Stimulated activated CD8-positive, alpha-beta memory T cell treated with anti-CD3 and anti-CD28 coated beads, Interleukin-12 subunit alpha, Interleukin-12 subunit beta, amount 100 ng/mL, for 4 hours (primary cell): Measurements from ENCODE around the gene GPR27.
A peak's percentile ranks its signal among the peaks of the same experiment; 100 is the strongest.

ENCODE experiments used
- DNase-seq: peaks from one replicate; pipeline ENCODE4 v3.0.0-alpha.2; 2020; ENCODE audit warnings: low read depth

Gene GPR27, protein sequence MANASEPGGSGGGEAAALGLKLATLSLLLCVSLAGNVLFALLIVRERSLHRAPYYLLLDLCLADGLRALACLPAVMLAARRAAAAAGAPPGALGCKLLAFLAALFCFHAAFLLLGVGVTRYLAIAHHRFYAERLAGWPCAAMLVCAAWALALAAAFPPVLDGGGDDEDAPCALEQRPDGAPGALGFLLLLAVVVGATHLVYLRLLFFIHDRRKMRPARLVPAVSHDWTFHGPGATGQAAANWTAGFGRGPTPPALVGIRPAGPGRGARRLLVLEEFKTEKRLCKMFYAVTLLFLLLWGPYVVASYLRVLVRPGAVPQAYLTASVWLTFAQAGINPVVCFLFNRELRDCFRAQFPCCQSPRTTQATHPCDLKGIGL

GRCh38 chr3:71753701-71754609, at the start of gene GPR27:
Gene GPR27 (plus strand): TSS chr3:71753855. CDS start chr3:71754050, 195 bp downstream.
- no peak for DNase-seq

DNA sequence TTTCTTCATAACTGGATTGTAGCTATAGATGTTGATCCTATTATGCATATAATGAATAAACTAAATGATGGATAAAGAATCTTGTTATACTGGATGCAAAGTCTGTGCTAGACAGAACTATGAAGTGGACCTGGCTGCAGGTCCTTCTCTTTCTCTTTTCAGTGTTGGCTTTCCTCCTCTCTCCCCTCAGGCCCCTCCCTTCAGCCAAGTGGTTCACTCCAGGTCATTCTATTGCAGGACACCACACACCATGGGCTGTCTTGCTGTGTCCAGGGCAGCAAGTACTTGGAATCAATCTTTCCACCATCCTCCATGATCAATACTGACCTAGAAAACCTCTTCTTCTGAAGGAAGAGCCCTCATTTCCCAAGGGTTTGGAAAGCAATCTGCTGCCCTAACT, 48.7 kb upstream of the GPR27 start:
- no peak for DNase-seq

- no peak for DNase-seq
Measured at GRCh38 chr3:71705681-71706080, 48.0 kb upstream of the GPR27 start.

- DNase-seq: no peak
Measured at GRCh38 chr3:71707595-71707994, 46.1 kb upstream of the GPR27 start.

GRCh38 chr3:71708476-71709105, 45.1 kb upstream of the GPR27 start:
- DNase-seq: no peak

- no peak for DNase-seq
Measured at GRCh38 chr3:71709908-71710511, 43.6 kb upstream of the GPR27 start.

DNA sequence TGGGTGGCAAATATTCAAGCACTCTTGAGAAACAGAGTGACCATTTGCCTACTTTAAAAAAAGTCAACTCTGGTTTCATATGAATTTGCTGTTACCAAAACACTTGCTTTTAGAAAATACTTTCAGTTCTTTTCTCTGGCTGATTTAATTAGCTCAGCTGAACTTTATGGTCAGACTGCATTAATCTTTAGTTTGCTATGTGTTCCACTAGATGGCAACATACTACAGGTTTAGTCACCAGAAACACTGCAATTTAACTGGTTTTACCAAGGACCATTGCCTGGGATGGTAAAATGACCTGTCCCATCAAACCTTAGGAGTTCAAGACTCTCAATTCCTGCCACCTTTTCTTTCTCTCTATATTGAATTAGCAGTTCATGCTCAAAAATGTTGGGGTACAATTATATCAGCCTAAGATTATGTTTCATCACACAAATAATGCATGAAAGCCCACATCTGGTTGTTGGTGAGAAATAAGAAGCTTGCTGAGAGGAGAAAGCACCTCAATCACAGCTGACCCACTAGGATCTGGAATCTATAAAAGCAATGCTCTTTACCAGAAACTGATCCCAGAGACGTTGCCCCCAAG, 42.7 kb upstream of the GPR27 start:
- DNase-seq: no peak

GRCh38 chr3:71713041-71713440, 40.6 kb upstream of the GPR27 start:
- no peak for DNase-seq

GRCh38 chr3:71714595-71714994, 39.1 kb upstream of the GPR27 start:
- no peak for DNase-seq

- DNase-seq: no peak
Measured at GRCh38 chr3:71718072-71718471, 35.6 kb upstream of the GPR27 start.

- no peak for DNase-seq
Measured at GRCh38 chr3:71721002-71721401, 32.7 kb upstream of the GPR27 start.

- DNase-seq: no peak
Measured at GRCh38 chr3:71721651-71722157, 32.0 kb upstream of the GPR27 start.

DNA sequence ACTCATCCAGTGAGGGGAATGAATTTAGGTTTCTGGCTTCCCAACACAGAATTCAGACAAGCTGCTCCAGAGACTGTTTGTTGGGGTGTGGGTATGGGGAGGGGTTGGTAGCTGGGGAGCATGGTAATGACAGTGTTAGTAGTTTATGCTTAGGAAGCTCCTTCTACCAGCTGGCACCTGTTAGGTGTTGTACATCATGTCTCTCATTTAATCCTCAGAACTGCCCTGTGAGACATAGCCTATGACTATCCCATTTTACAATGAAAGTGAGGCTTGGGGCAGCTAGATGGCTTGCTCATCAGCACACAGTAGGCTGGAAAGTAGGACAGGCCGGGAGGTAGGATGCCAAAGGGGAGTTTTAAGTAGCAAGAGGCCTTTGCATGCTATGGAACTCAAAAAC, 31.0 kb upstream of the GPR27 start:
- no peak for DNase-seq

GRCh38 chr3:71723452-71724170, 30.0 kb upstream of the GPR27 start:
- DNase-seq: no peak

DNA sequence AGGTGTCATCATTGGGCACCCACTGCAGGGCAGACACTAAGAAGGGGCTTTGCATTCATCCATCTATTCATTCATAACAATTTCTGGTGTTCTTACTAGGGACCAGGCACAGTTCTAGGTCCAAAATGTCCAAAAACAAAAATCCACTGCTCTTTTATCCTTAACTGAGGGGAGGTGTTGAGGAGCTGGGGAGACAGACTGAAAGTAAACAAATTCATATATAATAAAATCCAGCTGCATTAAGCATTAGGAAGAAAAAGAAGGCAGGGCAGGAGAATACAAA, 29.5 kb upstream of the GPR27 start:
- no peak for DNase-seq

DNA sequence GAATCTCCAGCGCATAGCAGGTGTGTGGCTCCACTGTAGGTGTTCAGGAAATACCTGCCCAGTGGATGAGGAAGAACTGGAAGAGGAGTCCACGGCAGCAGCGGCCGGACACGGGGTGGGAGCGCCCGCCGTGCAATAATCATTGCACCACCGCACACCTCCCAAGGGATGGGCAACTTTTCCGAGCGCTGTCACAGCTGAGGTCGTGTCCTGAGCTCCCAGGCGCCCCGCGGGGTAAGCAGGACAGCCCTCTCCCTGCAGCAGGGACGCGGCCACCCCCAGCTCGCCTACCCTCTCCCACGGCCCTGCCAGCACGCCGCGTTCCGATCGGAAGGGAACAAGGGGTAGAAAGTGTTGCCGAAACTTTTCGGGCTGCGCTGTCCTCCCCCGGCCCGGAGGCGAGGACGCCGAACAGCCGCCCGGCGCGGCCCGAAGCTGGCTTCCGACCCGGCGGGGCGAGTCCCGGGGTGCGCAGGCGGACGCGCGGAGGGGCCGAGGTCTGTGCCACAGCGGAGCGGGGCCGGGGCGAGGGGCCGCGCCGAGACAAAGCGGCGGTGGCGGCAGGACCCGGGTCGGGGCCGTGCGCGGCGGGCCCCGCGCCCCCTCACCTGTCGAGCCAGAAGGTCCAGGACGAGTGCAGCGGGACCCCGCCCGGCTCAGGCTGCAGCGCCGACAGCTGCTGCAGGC, 28.9 kb upstream of the GPR27 start:
- peak; percentile 14 for DNase-seq

DNA sequence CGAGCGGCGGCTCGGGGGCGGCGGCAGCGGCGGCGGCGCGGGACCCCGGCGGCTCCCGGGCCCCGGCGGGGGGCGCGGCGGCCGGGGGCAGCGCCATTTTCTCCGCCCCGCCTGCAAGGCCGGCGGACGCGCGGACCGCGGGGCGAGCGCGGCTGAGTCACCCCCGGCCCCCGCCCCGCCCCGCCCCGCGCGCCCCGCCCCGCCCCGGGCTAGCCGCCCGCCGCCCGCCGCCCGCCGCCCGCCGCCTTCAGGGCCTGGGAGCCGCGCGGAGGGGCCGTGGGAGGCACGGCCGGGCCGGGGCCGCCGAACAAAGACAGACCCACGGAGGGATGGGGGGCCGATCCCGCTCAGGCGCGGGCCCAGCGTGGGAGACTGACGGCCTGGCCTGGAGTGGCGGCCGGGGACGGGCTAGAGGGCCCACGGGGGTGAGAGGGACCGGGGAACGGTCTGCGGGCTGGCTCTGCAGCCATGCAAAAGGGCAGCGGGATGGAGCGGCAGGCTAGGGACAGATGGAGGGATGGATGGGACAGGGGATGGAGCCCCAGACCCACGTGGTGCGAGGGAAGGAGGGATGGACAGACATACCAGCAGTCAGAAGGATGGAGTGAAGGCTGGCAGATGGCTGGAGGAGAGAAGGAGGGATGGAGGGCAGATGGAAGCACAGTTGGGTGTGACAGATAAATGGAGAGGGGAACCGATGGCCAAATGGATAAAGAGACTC, 28.2 kb upstream of the GPR27 start, which contains the start of gene EIF4E3:
Gene EIF4E3 (minus strand): TSS at position 132 of the 721 bp plus-strand sequence. CDS start 35 bp downstream, at position 97.
- peak; percentile 25 for DNase-seq

DNA sequence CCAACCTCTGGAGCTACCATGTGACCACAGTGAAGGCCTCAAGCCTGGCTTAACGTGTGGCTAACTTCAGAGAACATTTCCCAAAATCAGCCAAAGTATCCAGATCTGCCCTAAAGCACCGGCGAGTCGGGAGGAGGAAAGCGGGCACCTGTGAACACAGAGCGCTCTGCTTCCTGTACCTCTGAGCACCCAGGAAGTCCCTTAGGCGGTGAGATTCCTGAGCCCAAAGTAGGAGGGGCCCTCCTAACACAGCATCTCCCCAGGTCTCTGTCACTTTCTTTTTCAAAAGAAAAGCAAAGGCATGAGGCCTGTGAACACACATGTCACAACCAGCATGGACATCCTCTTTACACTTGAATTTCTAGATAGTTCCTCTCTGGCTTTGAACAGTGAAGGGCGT, 27.5 kb upstream of the GPR27 start:
- peak; percentile 18 for DNase-seq

DNA sequence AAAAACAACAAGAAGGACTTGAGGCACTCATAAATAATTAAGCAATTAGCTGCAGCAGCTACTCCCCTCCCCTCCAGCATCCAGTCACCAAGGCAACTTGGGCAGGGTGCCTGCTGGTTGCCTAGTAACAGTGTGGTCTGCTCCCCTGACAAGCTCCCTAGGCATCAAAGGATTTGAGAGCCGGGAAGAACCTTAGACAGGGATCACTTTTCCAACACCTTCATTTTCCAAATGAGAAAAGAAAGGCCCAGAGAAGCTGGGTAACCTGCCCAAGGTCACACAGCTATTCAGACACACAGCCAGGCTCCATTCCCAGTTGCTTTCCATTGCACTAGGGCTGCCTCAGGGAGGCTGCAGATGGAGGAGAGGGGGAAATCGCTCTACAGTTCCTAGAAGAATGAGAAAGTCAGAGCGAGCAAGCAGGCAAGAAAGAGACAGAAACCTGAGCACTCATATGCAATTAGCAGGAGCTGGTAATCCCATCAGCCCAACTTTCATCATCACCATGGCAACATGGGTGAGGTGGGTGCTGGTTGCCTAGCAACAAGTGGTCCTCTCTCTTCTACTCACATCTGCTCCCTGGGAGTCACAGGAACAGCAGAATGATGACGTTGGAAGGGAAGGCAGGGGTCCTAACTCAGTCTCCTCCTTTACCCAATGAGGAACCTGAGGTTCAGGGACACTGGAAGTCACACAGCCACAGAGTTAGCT, 24.9 kb upstream of the GPR27 start:
- no peak for DNase-seq
